Neural crest cell (in vitro differentiated cells): ENCODE results near the gene GNA14. TPM values are rescaled to one million over a fixed set of nuclear protein-coding genes. Genes with fewer than 3 reads are reported as not detected.

ENCODE experiments used
- DNase-seq: peaks from one replicate; pipeline ENCODE4 v3.0.0; 2021; ENCODE audit warnings: low read depth, mixed read lengths, low spot score
- H3K27ac Mint-ChIP-seq: one replicate; pipeline ENCODE4 v1.8.0; 2021; ENCODE audit warnings: mild to moderate bottlenecking, mixed read lengths; ENCODE audit not compliant: unreplicated experiment
- H3K27me3 Mint-ChIP-seq: 2 replicates; pipeline ENCODE4 v1.8.0; 2021; ENCODE audit warnings: low read depth, mild to moderate bottlenecking, mixed read lengths
- H3K36me3 Mint-ChIP-seq: 2 replicates; pipeline ENCODE4 v1.8.0; 2021; ENCODE audit warnings: low read depth, mild to moderate bottlenecking, mixed read lengths
- H3K4me1 Mint-ChIP-seq: 2 replicates; pipeline ENCODE4 v1.8.0; 2021; ENCODE audit warnings: mixed read lengths
- H3K4me3 Mint-ChIP-seq: one replicate; pipeline ENCODE4 v1.8.0; 2021; ENCODE audit warnings: mild to moderate bottlenecking, mixed read lengths
- H3K9me3 Mint-ChIP-seq: 2 replicates; pipeline ENCODE4 v1.8.0; 2021; ENCODE audit warnings: mixed read lengths
- total RNA-seq: library from RNA; stranded (reverse); gene quantifications from 2 replicates; pipeline ENCODE4 v1.2.1, GENCODE V29; 2021
- TF ChIP-seq, protein P1 (sequence below): fragments of 200-600 bp; sonication (generic); conservative IDR thresholded peaks from 2 replicates; pipeline ENCODE4 v1.5.0; 2021; ENCODE audit warnings: antibody characterized with exemption, mild to moderate bottlenecking

The GNA14 gene
- total RNA-seq, 1 donor from 2014 or later, result not detected

DNA sequence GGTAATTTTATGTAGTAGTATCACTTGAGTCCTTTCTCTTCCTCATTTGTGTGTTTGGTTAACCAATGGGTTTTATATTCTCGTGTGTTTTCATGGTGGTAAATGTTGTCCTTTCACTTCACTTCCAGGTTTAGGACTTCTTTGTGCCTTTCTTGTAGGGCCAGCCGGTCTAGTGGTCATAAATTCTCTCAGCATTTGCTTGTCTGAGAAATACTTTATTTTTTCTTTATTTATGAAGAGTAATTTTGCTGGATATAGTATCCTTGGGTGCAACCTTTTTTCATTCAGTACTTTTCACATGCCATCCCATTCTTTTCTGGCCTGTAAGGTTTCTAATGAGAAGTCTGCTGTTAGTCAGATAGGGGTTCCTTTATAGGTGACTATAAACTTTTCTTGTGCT lies 107.1 kb downstream of the GNA14 start:
- Mint-ChIP-seq H3K4me1 (peaks cover 4% of the 10 kb centered on the region), H3K27ac (no peak overlapping the region), H3K36me3 (peaks cover 6% of the 10 kb centered on the region), H3K9me3 (peaks cover 20% of the 10 kb centered on the region), H3K4me3 (no peak overlapping the region), H3K27me3 (no peaks in the 10 kb centered on the region)
- TF ChIP-seq, protein P1, sequence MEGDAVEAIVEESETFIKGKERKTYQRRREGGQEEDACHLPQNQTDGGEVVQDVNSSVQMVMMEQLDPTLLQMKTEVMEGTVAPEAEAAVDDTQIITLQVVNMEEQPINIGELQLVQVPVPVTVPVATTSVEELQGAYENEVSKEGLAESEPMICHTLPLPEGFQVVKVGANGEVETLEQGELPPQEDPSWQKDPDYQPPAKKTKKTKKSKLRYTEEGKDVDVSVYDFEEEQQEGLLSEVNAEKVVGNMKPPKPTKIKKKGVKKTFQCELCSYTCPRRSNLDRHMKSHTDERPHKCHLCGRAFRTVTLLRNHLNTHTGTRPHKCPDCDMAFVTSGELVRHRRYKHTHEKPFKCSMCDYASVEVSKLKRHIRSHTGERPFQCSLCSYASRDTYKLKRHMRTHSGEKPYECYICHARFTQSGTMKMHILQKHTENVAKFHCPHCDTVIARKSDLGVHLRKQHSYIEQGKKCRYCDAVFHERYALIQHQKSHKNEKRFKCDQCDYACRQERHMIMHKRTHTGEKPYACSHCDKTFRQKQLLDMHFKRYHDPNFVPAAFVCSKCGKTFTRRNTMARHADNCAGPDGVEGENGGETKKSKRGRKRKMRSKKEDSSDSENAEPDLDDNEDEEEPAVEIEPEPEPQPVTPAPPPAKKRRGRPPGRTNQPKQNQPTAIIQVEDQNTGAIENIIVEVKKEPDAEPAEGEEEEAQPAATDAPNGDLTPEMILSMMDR, result no peak
- DNase-seq, result no peak

GRCh38 chr9:77534376-77535057 lies 113.6 kb downstream of the GNA14 start:
- Mint-ChIP-seq H3K36me3 (no peaks in the 10 kb centered on the region), H3K4me3 (no peak overlapping the region), H3K27ac (no peak overlapping the region), H3K4me1 (peaks cover 20% of the 10 kb centered on the region), H3K9me3 (peaks cover 14% of the 10 kb centered on the region), H3K27me3 (no peaks in the 10 kb centered on the region)
- TF ChIP-seq, protein P1, result no peak
- DNase-seq, result no peak

DNA sequence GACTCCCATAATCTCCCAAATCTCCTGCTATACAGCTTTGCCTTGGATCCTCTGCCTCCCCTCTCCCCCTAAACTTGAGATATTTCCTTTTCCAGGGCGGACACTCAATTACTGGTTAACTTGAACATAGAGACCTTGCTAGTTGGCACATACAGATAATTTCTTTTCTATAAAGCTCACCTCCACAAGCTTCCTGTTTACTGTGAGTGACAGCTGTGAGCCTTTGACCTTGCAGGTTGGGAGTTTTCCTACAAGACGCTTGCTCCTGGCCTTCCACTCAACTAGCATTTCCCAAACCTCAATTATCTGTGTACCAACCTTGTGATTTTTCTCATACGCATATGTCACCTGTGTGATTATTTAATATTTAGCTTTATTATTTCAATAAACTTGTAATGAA lies 114.5 kb downstream of the GNA14 start:
- DNase-seq, result no peak
- no peak overlapping the region for H3K27ac Mint-ChIP-seq
- H3K36me3 Mint-ChIP-seq, result no peaks in the 10 kb centered on the region
- H3K4me3 Mint-ChIP-seq, result no peak overlapping the region
- H3K9me3 Mint-ChIP-seq, result peaks cover 11% of the 10 kb centered on the region
- TF ChIP-seq, protein P1, result no peak
- H3K27me3 Mint-ChIP-seq, result no peaks in the 10 kb centered on the region
- H3K4me1 Mint-ChIP-seq, result peaks cover 20% of the 10 kb centered on the region

DNA sequence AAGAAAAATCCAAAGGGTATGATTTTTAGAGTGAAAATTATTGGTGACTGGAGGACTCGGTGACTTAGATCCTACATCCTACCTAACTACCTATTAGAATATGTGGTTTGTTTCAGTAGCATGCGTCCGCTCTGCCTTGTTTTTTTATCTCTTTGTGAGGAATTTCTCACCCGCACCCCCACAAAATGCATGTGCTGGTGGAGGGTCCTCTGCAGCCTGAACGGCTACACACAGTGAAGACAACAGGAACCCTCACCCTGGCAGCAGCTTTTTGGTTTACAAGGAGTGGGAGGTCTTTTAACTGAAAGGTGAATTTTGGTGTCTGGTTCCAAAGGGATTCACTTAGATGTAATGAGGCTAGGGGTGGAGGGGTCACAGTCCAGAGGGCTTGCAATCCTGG lies 115.5 kb downstream of the GNA14 start:
- Mint-ChIP-seq H3K4me3 (no peak overlapping the region), H3K27ac (no peak overlapping the region), H3K36me3 (no peaks in the 10 kb centered on the region), H3K9me3 (peaks cover 11% of the 10 kb centered on the region), H3K27me3 (no peaks in the 10 kb centered on the region), H3K4me1 (peaks cover 20% of the 10 kb centered on the region)
- no peak for DNase-seq
- TF ChIP-seq, protein P1, result no peak

DNA sequence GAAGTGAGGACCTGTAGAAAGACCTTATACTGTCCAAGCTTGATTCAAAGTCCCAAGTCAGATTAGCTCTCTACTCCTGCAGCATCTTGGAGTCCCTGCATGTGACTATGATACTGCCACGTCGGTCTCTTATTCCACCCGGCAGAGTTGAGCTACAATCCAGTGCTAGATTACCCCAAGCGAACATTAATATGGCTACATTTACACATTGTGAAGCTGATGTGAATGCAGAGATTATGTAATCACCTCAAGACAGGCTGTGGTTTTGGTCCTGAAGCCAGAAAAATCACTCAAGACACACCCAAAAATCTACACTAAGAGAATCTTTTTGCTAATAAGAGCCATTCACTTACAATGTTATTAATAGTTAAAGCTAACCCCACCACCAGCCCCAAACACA lies 116.7 kb downstream of the GNA14 start:
- H3K9me3 Mint-ChIP-seq, result peaks cover 8% of the 10 kb centered on the region
- TF ChIP-seq, protein P1, result no peak
- no peaks in the 10 kb centered on the region for H3K36me3 Mint-ChIP-seq
- DNase-seq, result no peak
- no peaks in the 10 kb centered on the region for H3K27me3 Mint-ChIP-seq
- peaks cover 16% of the 10 kb centered on the region for H3K4me1 Mint-ChIP-seq
- no peak overlapping the region for H3K4me3 Mint-ChIP-seq
- H3K27ac Mint-ChIP-seq, result no peak overlapping the region
